NCI-H446 (cell line): ENCODE data around the gene STIP1.
"Not testable (repeated sequence)": the region's sequence is repeated elsewhere in the genome, so short reads cannot be mapped to it uniquely, and the experiment has no call there.

Source experiments
- DNase-seq, 2 experiments: peaks; one replicate each; lab custom pipeline; 2025; lab: John Stamatoyannopoulos, UW

The STIP1 gene

GRCh38 chr11:64157631-64158394 is 28.2 kb upstream of the STIP1 start:
- no peak for DNase-seq

GRCh38 chr11:64161037-64161436 is 24.9 kb upstream of the STIP1 start:
- no peak for DNase-seq

- not testable (repeated sequence) for DNase-seq
Observed at GRCh38 chr11:64162769-64163168, 23.2 kb upstream of the STIP1 start.

- DNase-seq, result no peak
Observed at GRCh38 chr11:64163951-64164350, 22.0 kb upstream of the STIP1 start.

- peak in 1 of 2 experiments; percentile 48 for DNase-seq
Observed at GRCh38 chr11:64164392-64165312, 21.3 kb upstream of the STIP1 start.

GRCh38 chr11:64165481-64165841 is 20.5 kb upstream of the STIP1 start:
- DNase-seq, result no peak

- peak; percentile 72 to 92 for DNase-seq
Observed at GRCh38 chr11:64165842-64166635, 19.9 kb upstream of the STIP1 start, which contains the start of gene MACROD1. MACROD1 (minus strand) TSS chr11:64166113; CDS start chr11:64165994, 119 bp downstream.

- no peak for DNase-seq
Observed at GRCh38 chr11:64170419-64170818, 15.6 kb upstream of the STIP1 start.

- no peak for DNase-seq
Observed at GRCh38 chr11:64173616-64174355, 12.2 kb upstream of the STIP1 start.

GRCh38 chr11:64176751-64177150 is 9.2 kb upstream of the STIP1 start:
- no peak for DNase-seq

- no peak for DNase-seq
Observed at GRCh38 chr11:64178203-64178602, 7.8 kb upstream of the STIP1 start.

GRCh38 chr11:64178951-64179639 is 6.9 kb upstream of the STIP1 start:
- no peak for DNase-seq

GRCh38 chr11:64180891-64181290 is 5.1 kb upstream of the STIP1 start:
- no peak for DNase-seq

GRCh38 chr11:64181506-64182411 is 4.2 kb upstream of the STIP1 start:
- DNase-seq, result peak; percentile 74 to 91

- DNase-seq, result no peak
Observed at GRCh38 chr11:64183890-64184289, 2.1 kb upstream of the STIP1 start.

GRCh38 chr11:64185175-64185692 is 737 bp upstream of the STIP1 start:
- no peak for DNase-seq

- DNase-seq, result no peak
Observed at GRCh38 chr11:64186492-64187165, 658 bp downstream of the STIP1 start.

- no peak for DNase-seq
Observed at GRCh38 chr11:64192434-64192833, 6.5 kb downstream of the STIP1 start.

- no peak for DNase-seq
Observed at GRCh38 chr11:64196626-64197025, 10.7 kb downstream of the STIP1 start.
